NCI-H1930 (cell line): ENCODE measurements around the gene CSF3R.

Experiments
- DNase-seq, 2 experiments: peaks; one replicate each; lab custom pipeline; 2025; lab: John Stamatoyannopoulos, UW

Gene CSF3R

DNA sequence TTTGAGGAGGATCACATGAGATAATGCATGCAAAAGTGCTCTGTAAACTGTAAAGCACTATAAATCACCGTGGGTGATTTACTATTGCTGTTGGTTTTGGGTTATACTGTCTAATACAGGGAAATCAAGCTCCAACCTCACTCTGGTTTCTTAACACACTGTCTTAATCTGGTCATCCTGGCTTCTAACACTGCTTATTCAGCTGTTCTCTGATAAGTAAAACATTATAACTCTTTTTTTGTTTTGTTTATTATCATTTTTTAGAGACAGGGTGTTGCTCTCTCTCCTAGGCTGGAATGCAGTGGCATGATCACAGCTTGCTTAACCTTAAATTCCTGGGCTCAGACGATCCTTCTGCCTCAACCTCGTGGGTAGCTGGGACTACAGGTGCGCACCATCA, 63.1 kb downstream of the CSF3R start:
- no peak for DNase-seq

DNA sequence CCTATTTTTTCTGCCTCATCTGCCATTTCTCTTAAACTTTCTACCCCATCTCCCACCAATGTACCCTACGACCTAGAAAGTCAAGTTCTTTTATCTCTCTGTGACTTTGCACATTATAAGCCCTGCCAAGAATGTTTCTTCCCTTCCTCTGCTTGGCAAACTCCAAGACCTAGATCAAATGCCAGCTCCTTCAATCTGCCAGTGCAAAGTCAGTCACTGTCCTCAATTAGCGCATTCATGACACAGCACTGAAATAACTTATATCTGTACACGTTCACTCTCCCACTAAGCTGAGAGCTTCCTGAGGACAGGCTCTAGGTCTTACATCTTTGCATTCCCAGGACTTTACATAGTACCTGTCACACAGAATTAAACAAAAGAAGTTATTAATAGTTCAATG, 63.6 kb downstream of the CSF3R start:
- no peak for DNase-seq

DNA sequence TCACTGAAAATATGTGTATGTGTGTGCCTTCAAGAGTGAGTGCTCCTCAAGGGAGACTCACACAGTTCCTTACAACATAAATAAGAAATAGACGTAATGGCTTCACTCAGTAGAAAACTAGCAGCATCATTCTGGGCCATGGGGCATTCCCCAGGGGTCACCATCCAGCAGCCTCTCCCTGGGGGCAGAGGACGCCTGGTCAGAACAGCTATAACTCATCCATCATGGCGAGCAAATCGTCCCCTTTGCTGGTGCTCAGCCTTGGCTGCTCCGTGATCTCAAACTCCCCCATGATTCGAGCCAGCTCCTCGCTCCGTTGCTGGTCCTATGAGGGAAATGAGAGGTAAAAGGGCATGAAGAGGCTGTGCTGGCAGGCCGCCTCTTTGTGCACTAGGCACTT, 64.8 kb downstream of the CSF3R start:
- DNase-seq = no peak
